ENCODE measurements around the gene KLHL11. TPM values are rescaled to one million over a fixed set of nuclear protein-coding genes. Genes with fewer than 3 reads are reported as not detected.
"Not testable (repeated sequence)": the region's sequence is repeated elsewhere in the genome, so short reads cannot be mapped to it uniquely, and the experiment has no call there.

The KLHL11 gene
- total RNA-seq, 2 donors from 2014 or later = 15.1 to 16.2 TPM

DNA sequence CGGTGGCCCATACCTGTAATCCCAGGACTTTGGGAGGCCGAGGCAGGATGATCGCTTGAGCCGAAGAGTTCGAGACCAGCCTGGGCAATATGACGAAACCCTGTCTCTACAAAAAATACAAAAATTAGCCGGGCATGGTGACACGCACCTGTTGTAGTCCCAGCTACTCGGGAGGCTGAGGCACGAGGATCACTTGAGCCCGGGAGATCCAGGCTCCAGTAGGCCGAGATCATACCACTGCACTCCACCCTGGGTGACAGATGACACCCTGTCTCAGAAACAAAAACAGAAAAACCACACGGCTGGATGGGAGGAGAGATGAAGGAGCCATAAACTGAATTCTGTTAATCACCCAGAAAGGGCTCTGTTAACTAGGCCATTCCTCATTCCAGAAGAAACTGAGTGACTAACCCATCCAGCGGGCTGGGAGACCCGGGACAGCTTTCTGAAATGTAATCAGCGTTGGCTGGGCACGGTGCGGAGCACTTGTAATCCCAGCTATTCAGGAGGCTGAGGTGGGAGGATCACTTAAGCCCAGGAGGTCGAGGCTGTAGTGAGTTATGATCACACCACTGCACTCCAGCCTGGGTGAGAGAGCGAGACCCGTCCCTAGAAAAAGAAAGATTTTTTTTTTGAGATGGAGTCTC is 28.6 kb downstream of the KLHL11 start:
- Mint-ChIP-seq H3K27ac (peak overlapping the region; percentile 52), H3K4me3 (peak overlapping the region; percentile 81), H3K9me3 (no peaks in the 10 kb centered on the region), H3K36me3 (ENCODE audit: low read depth) (peaks cover 27% of the 10 kb centered on the region), H3K27me3 (no peaks in the 10 kb centered on the region), H3K4me1 (peaks cover 6% of the 10 kb centered on the region)
- no peak for ATAC-seq (replicated peaks)

- H3K4me1 Mint-ChIP-seq = peaks cover 6% of the 10 kb centered on the region
- peak within 1 kb of the TSS; percentile 77 for H3K27ac Mint-ChIP-seq
- H3K4me3 Mint-ChIP-seq = peak within 1 kb of the TSS; percentile 81
- peaks cover 34% of the 10 kb centered on the region for H3K36me3 Mint-ChIP-seq (ENCODE audit: low read depth)
- peak; percentile 86 for ATAC-seq (replicated peaks)
- no peaks in the 10 kb centered on the region for H3K9me3 Mint-ChIP-seq
- H3K27me3 Mint-ChIP-seq = no peaks in the 10 kb centered on the region
These were observed 29.2 kb downstream of the KLHL11 start, which contains the start of gene NT5C3B for GRCh38 chr17:41835800-41836549. NT5C3B (minus strand) TSS chr17:41836232; CDS start chr17:41836193, 39 bp downstream.

DNA sequence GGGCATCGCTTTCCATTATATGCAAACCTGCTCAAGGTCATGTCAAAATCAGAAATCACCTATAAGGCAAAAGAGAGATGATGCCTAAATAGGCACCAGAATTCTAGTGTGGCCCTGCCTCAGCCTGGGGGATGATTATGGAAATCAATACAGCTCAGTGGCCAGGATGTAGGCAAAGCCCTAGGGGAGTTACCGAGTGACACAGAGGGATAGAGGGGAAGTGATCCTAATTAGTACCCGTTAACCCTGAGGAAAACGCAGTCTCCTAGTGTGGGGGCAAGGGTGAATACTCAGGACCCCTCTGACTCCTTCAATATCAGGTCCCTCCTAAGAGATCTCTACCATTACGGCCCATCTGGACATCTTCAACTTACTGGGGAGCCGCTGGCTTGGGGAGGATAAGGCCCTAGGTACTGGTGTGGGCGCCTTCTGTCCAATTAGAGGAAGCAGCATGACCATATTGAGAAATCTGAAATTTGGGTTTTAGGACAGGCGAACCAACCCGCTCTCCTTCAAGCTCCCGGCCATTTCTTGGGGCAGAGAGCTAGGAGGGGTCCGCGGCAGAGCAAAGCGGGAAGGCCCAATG is 29.9 kb downstream of the KLHL11 start:
- peak overlapping the region; percentile 77 for H3K27ac Mint-ChIP-seq
- no peaks in the 10 kb centered on the region for H3K27me3 Mint-ChIP-seq
- peak overlapping the region; percentile 81 for H3K4me3 Mint-ChIP-seq
- H3K4me1 Mint-ChIP-seq = peaks cover 6% of the 10 kb centered on the region
- H3K36me3 Mint-ChIP-seq (ENCODE audit: low read depth) = peaks cover 41% of the 10 kb centered on the region
- peak; percentile 57 for ATAC-seq (replicated peaks)
- H3K9me3 Mint-ChIP-seq = no peaks in the 10 kb centered on the region

DNA sequence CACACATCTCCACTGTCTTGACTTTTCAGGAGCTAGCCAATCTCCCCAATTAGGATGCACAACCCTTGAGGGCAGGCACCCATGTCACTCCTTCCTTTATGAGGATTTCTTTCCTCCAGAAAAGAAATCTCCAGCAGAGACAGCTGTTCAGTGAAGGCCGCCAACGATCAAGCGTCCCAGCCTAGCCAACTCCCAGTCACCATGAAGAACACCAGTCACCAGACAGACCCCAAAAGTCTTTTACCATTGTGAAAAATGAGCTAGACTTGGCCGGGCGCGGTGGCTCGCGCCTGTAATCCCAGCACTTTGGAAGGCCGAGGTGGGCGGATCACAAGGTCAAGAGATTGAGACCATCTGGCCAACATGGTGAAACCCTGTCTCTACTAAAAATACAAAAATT is 35.3 kb downstream of the KLHL11 start:
- H3K9me3 Mint-ChIP-seq; H3K27me3 Mint-ChIP-seq; H3K27ac Mint-ChIP-seq; H3K4me3 Mint-ChIP-seq; H3K4me1 Mint-ChIP-seq; ATAC-seq (replicated peaks): not testable (repeated sequence)
- H3K36me3 Mint-ChIP-seq (ENCODE audit: low read depth) = peaks cover 84% of the 10 kb centered on the region

DNA sequence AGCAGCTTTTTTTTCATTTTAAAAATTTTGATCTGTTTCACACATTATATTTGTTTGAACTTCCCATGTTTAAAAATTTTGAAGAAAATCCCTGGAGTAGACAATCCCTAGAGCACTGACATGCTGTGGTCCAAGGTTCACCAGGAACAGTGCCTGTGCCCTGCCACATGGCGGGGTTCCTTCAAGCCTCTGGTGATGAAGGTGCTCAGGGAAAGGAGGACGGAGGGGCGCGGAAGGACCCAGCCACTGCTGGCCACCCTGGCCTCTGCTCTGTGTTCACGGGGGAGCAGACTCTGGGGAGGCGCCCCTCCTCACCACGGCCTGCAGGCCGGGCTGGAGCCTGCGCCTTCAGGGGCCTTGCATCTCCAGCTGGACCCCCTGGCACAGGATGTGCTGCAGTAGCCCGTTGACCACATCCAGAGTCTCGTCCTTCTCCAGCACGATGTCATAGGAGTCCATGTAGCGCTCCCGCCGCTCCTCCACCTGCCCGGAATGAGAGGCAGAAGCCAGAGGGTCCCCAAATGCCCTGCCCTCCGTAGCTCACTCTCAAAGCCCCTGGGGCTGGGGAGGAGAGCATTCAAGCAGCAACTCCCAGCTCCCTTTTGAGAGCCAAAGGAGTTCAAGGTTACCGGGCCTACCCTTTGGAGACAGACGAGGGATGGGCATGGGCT is 39.9 kb downstream of the KLHL11 start:
- Mint-ChIP-seq H3K4me1 (no peaks in the 10 kb centered on the region), H3K4me3 (no peak overlapping the region), H3K27me3 (no peaks in the 10 kb centered on the region), H3K27ac (no peak overlapping the region), H3K9me3 (no peaks in the 10 kb centered on the region), H3K36me3 (ENCODE audit: low read depth) (peaks cover 50% of the 10 kb centered on the region)
- no peak for ATAC-seq (replicated peaks)

DNA sequence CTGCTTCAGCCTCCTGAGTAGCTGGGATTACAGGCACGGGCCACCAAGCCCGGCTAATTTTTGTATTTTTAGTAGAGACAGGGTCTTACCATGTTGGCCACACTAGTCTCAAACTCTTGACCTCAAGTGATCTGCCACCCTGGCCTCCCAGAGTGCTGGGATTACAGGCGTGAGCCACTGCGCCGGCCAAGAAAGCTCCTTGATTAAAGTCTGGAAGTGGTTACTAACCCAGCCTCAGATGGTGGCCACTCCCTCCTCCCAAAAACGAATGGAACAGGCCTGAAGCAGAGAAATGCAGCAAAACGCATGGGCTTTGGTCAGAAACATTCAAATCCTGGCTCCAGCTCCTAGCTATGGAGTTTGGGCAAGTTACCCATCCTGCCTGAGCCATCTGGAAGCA is 41.1 kb downstream of the KLHL11 start:
- H3K9me3 Mint-ChIP-seq = no peaks in the 10 kb centered on the region
- H3K4me3 Mint-ChIP-seq = no peak overlapping the region
- peaks cover 38% of the 10 kb centered on the region for H3K36me3 Mint-ChIP-seq (ENCODE audit: low read depth)
- no peaks in the 10 kb centered on the region for H3K4me1 Mint-ChIP-seq
- H3K27me3 Mint-ChIP-seq = no peaks in the 10 kb centered on the region
- ATAC-seq (replicated peaks) = no peak
- no peak overlapping the region for H3K27ac Mint-ChIP-seq

- H3K36me3 Mint-ChIP-seq (ENCODE audit: low read depth) = peaks cover 34% of the 10 kb centered on the region
- no peak overlapping the region for H3K27ac Mint-ChIP-seq
- H3K4me3 Mint-ChIP-seq = no peak overlapping the region
- no peak for ATAC-seq (replicated peaks)
- H3K27me3 Mint-ChIP-seq = no peaks in the 10 kb centered on the region
- H3K4me1 Mint-ChIP-seq = no peaks in the 10 kb centered on the region
- H3K9me3 Mint-ChIP-seq = no peaks in the 10 kb centered on the region
These were observed 41.6 kb downstream of the KLHL11 start for GRCh38 chr17:41823580-41823979.

DNA sequence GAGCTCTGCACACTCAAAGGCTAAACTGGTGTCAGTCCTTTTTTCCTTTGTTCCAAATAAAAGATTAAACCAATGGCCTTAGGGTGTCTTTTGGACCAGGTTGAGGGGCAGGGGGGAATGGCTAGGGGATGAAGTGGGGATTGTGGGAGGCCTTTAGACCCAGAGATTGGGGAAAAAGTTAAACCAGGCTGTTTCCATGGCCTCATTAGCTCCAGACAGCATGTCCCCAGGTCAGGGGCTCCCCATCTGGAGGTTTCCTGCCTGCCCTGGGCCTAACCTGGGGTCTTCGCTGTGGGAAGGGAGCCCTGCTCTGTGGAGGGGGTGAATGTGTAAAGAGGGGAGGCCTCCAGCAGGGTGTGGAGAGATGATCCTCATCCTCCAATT is 42.1 kb downstream of the KLHL11 start:
- H3K36me3 Mint-ChIP-seq (ENCODE audit: low read depth) = peaks cover 32% of the 10 kb centered on the region
- no peak for ATAC-seq (replicated peaks)
- no peaks in the 10 kb centered on the region for H3K27me3 Mint-ChIP-seq
- H3K4me1 Mint-ChIP-seq = no peaks in the 10 kb centered on the region
- H3K4me3 Mint-ChIP-seq = no peak overlapping the region
- H3K9me3 Mint-ChIP-seq = no peaks in the 10 kb centered on the region
- no peak overlapping the region for H3K27ac Mint-ChIP-seq

GRCh38 chr17:41822216-41823140 is 42.7 kb downstream of the KLHL11 start:
- Mint-ChIP-seq H3K27me3 (no peaks in the 10 kb centered on the region), H3K27ac (no peak overlapping the region), H3K9me3 (no peaks in the 10 kb centered on the region), H3K4me3 (no peak overlapping the region), H3K4me1 (no peaks in the 10 kb centered on the region), H3K36me3 (ENCODE audit: low read depth) (peaks cover 25% of the 10 kb centered on the region)
- no peak for ATAC-seq (replicated peaks)

DNA sequence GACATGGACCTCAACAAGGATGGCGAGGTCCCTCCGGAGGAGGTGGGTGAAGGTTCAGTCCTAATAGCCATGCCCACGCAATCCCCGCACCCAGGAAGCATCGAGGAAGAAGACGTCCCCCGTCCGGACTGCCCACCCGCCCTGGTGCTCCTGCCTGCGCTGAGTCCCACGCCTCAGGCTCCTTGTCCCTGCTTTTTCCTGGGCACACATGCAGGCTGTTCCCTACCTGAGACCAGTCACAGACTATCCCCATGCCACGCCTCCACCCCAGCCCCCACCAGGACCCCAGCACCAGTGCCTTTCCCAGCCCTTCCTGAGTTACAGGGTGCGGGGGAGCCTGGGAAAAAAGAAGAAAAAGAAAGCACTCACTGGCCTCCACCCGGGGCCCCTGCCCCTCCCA is 43.4 kb downstream of the KLHL11 start:
- H3K4me3 Mint-ChIP-seq = no peak overlapping the region

GRCh38 chr17:41818024-41818423 is 47.2 kb downstream of the KLHL11 start:
- Mint-ChIP-seq H3K27me3 (no peaks in the 10 kb centered on the region), H3K36me3 (ENCODE audit: low read depth) (no peaks in the 10 kb centered on the region), H3K27ac (no peak overlapping the region), H3K4me1 (no peaks in the 10 kb centered on the region), H3K4me3 (no peak overlapping the region), H3K9me3 (no peaks in the 10 kb centered on the region)
- no peak for ATAC-seq (replicated peaks)

More for the DNA sequence above, 43.4 kb downstream of the KLHL11 start:
- H3K9me3 Mint-ChIP-seq = no peaks in the 10 kb centered on the region
- no peak overlapping the region for H3K27ac Mint-ChIP-seq
- no peak for ATAC-seq (replicated peaks)
- H3K36me3 Mint-ChIP-seq (ENCODE audit: low read depth) = peaks cover 22% of the 10 kb centered on the region
- H3K4me1 Mint-ChIP-seq = no peaks in the 10 kb centered on the region
- no peaks in the 10 kb centered on the region for H3K27me3 Mint-ChIP-seq

DNA sequence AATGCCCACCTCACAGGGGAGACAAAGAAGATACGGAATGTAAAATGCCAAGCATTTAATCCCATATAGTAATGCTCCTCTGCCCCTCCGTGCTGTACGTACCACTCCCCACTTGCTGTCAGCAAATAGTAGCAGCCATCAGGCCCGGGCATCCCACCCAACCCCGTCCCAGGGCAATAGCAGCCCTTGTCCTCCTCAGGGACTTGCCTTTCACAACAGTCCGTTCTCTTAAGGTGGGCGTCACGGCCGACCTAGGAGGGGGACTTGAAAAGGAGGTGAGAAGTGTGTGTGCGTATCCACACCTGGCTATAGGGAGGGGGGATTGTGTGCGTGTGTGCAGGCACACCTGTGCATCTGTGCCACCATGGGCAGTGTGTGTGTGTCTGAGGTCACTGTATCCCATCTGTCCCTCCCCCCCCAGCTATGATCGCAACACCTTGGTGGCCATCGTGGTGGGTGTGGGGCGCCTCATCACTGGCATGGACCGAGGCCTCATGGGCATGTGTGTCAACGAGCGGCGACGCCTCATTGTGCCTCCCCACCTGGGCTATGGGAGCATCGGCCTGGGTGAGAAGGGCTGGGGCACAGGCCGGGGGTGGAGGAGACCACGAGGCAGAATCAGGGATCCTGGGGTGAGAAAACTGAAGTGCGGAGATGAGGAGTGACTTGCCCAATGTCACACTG is 48.4 kb downstream of the KLHL11 start:
- no peak for ATAC-seq (replicated peaks)
- H3K27me3 Mint-ChIP-seq = peaks cover 3% of the 10 kb centered on the region
- H3K9me3 Mint-ChIP-seq = no peaks in the 10 kb centered on the region
- H3K27ac Mint-ChIP-seq = no peak overlapping the region
- no peaks in the 10 kb centered on the region for H3K36me3 Mint-ChIP-seq (ENCODE audit: low read depth)
- H3K4me1 Mint-ChIP-seq = no peaks in the 10 kb centered on the region
- no peak overlapping the region for H3K4me3 Mint-ChIP-seq

DNA sequence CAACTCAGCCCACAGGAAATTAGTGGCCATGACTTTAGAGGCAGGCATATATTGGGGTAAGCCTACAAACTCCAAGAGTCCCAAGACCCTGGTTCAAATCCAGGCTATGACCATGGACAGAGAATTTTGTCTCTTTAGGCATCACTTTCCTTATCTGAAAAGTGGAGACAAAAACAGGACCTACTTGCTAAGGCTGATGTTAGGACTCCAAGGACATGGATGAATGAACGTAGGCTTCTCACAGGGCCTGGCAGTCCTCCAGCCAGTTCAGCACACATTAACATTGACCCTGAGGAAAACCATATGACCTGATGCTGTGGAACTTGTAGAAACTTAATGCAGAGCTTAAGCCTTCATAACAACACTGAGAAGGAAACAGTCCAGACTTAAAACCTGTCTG is 51.0 kb downstream of the KLHL11 start:
- H3K27ac Mint-ChIP-seq = peak overlapping the region; percentile 28
- H3K36me3 Mint-ChIP-seq (ENCODE audit: low read depth) = no peaks in the 10 kb centered on the region
- no peak overlapping the region for H3K4me3 Mint-ChIP-seq
- H3K9me3 Mint-ChIP-seq = no peaks in the 10 kb centered on the region
- no peak for ATAC-seq (replicated peaks)
- peaks cover 3% of the 10 kb centered on the region for H3K27me3 Mint-ChIP-seq
- H3K4me1 Mint-ChIP-seq = peaks cover 6% of the 10 kb centered on the region

All from activated T-helper 17 cell treated with anti-CD3 and anti-CD28 coated beads, Interleukin-2, amount 50 U/mL, for 72 hours (primary cell).